ENCODE data around the gene SMARCE1.
A peak's percentile ranks its signal among the peaks of the same experiment; 100 is the strongest.

The SMARCE1 gene

GRCh38 chr17:40625311-40625710, 22.3 kb downstream of the SMARCE1 start:
- TF ChIP-seq EZH2phosphoT487 (IDR thresholded peaks at IDR 0.05; ENCODE audit: borderline replicate concordance, low read length), result no peak
- TF ChIP-seq CTCF (IDR thresholded peaks at IDR 0.05; ENCODE audit: low read depth, low read length, poor library complexity, severe bottlenecking), result no peak
- Histone ChIP-seq H4K20me1 (ENCODE audit: control insufficient read depth, insufficient read depth, low read depth, low read length) (no peaks in the 10 kb centered on the region), H3K9me2 (replicated peaks; ENCODE audit: control insufficient read depth, low read length) (no peaks in the 10 kb centered on the region), H3K4me2 (ENCODE audit: low read length) (no peak overlapping the region), H3K79me2 (ENCODE audit: control insufficient read depth, low read length) (no peaks in the 10 kb centered on the region), H3K4me1 (ENCODE audit: control insufficient read depth, low read length) (peaks cover 31% of the 10 kb centered on the region), H3K27me3 (ENCODE audit: control insufficient read depth, low read length) (no peaks in the 10 kb centered on the region), H3K27ac (ENCODE audit: low read depth, low read length) (no peak overlapping the region), H3K9me3 (ENCODE audit: control insufficient read depth, insufficient read depth, low read length) (no peaks in the 10 kb centered on the region), H3K4me3 (ENCODE audit: low read length) (no peak overlapping the region), H3F3A (ENCODE audit: control insufficient read depth, insufficient read depth) (peaks cover 12% of the 10 kb centered on the region), H3K36me3 (ENCODE audit: control insufficient read depth, low read length) (peaks cover 30% of the 10 kb centered on the region)

GRCh38 chr17:40623419-40624210, 24.0 kb downstream of the SMARCE1 start:
- H3K27ac ChIP-seq (ENCODE audit: low read depth, low read length), result peak overlapping the region; percentile 22; the same call in 1 of the 2 replicates
- no peak for TF ChIP-seq EZH2phosphoT487 (IDR thresholded peaks at IDR 0.05; ENCODE audit: borderline replicate concordance, low read length)
- TF ChIP-seq CTCF (IDR thresholded peaks at IDR 0.05; ENCODE audit: low read depth, low read length, poor library complexity, severe bottlenecking), result no peak
- peaks cover 12% of the 10 kb centered on the region for H3F3A ChIP-seq (ENCODE audit: control insufficient read depth, insufficient read depth)
- H3K9me3 ChIP-seq (ENCODE audit: control insufficient read depth, insufficient read depth, low read length), result no peaks in the 10 kb centered on the region
- no peaks in the 10 kb centered on the region for H4K20me1 ChIP-seq (ENCODE audit: control insufficient read depth, insufficient read depth, low read depth, low read length)
- H3K9me2 ChIP-seq (replicated peaks; ENCODE audit: control insufficient read depth, low read length), result no peaks in the 10 kb centered on the region
- H3K4me2 ChIP-seq (ENCODE audit: low read length), result peak overlapping the region; percentile 62
- peaks cover 14% of the 10 kb centered on the region for H3K36me3 ChIP-seq (ENCODE audit: control insufficient read depth, low read length)
- H3K27me3 ChIP-seq (ENCODE audit: control insufficient read depth, low read length), result 0 out of 2 replicates have a peak, but pooled peaks cover 6% of the 10 kb centered on the region
- no peaks in the 10 kb centered on the region for H3K79me2 ChIP-seq (ENCODE audit: control insufficient read depth, low read length)
- peak overlapping the region; percentile 49 for H3K4me3 ChIP-seq (ENCODE audit: low read length)
- peaks cover 41% of the 10 kb centered on the region for H3K4me1 ChIP-seq (ENCODE audit: control insufficient read depth, low read length)

GRCh38 chr17:40622509-40622928, 25.1 kb downstream of the SMARCE1 start:
- Histone ChIP-seq H3K9me3 (ENCODE audit: control insufficient read depth, insufficient read depth, low read length) (no peaks in the 10 kb centered on the region), H3K9me2 (replicated peaks; ENCODE audit: control insufficient read depth, low read length) (no peaks in the 10 kb centered on the region), H3F3A (ENCODE audit: control insufficient read depth, insufficient read depth) (peaks cover 9% of the 10 kb centered on the region), H4K20me1 (ENCODE audit: control insufficient read depth, insufficient read depth, low read depth, low read length) (no peaks in the 10 kb centered on the region), H3K27me3 (ENCODE audit: control insufficient read depth, low read length) (0 out of 2 replicates have a peak, but pooled peaks cover 6% of the 10 kb centered on the region), H3K4me3 (ENCODE audit: low read length) (no peak overlapping the region), H3K27ac (ENCODE audit: low read depth, low read length) (no peak overlapping the region), H3K79me2 (ENCODE audit: control insufficient read depth, low read length) (no peaks in the 10 kb centered on the region), H3K4me1 (ENCODE audit: control insufficient read depth, low read length) (peaks cover 41% of the 10 kb centered on the region), H3K4me2 (ENCODE audit: low read length) (peak overlapping the region; percentile 12; the same call in 1 of the 2 replicates), H3K36me3 (ENCODE audit: control insufficient read depth, low read length) (0 out of 2 replicates have a peak, but pooled peaks cover 3% of the 10 kb centered on the region)
- TF ChIP-seq CTCF (IDR thresholded peaks at IDR 0.05; ENCODE audit: low read depth, low read length, poor library complexity, severe bottlenecking), result no peak
- TF ChIP-seq EZH2phosphoT487 (IDR thresholded peaks at IDR 0.05; ENCODE audit: borderline replicate concordance, low read length), result no peak

Data from DOHH2 (cell line).